AG10803 (cell line): ENCODE data around the gene ZNF71.

ENCODE experiments used
- DNase-seq: peaks from one replicate; pipeline ENCODE4 v3.0.0; 2010; ENCODE audit warnings: low read depth
- H3K4me3 ChIP-seq: 2 replicates; pipeline ENCODE4 v1.5.1; 2011; ENCODE audit warnings: mild to moderate bottlenecking, low read length, control low read depth
- CTCF ChIP-seq: conservative IDR thresholded peaks from 2 replicates; pipeline ENCODE4 v1.5.1; 2011; ENCODE audit warnings: mild to moderate bottlenecking, low read length, control low read depth, inconsistent platforms

ZNF71 gene

GRCh38 chr19:56619121-56619520 is 24.0 kb downstream of the ZNF71 start:
- H3K4me3 ChIP-seq = no peak overlapping the region
- DNase-seq = no peak
- no peak for TF ChIP-seq CTCF

- H3K4me3 ChIP-seq = no peak overlapping the region
- DNase-seq = no peak
- TF ChIP-seq CTCF = no peak
Observed at GRCh38 chr19:56622374-56622773, 27.3 kb downstream of the ZNF71 start.

- no peak for DNase-seq
- no peak for TF ChIP-seq CTCF
Observed at GRCh38 chr19:56623006-56623405, 27.9 kb downstream of the ZNF71 start.

GRCh38 chr19:56625708-56626107 is 30.6 kb downstream of the ZNF71 start:
- DNase-seq = no peak
- H3K4me3 ChIP-seq = no peak overlapping the region
- no peak for TF ChIP-seq CTCF

More at GRCh38 chr19:56623006-56623405, 27.9 kb downstream of the ZNF71 start:
- H3K4me3 ChIP-seq = no peak overlapping the region

- no peak for DNase-seq
- TF ChIP-seq CTCF = no peak
- no peak overlapping the region for H3K4me3 ChIP-seq
Observed at GRCh38 chr19:56633021-56633420, 37.9 kb downstream of the ZNF71 start.

- TF ChIP-seq CTCF = no peak
- H3K4me3 ChIP-seq = no peak overlapping the region
- DNase-seq = peak; percentile 26
Observed at GRCh38 chr19:56637976-56638555, 43.0 kb downstream of the ZNF71 start.

GRCh38 chr19:56639217-56639616 is 44.1 kb downstream of the ZNF71 start:
- TF ChIP-seq CTCF = no peak

More at GRCh38 chr19:56639217-56639616, 44.1 kb downstream of the ZNF71 start:
- H3K4me3 ChIP-seq = no peak overlapping the region
- no peak for DNase-seq
